GM23338 (cell line): Measurements from ENCODE around the gene NMS. TPM values are rescaled to one million over a fixed set of nuclear protein-coding genes. Genes with fewer than 3 reads are reported as not detected.

Experiments
- ATAC-seq: fragments of 200-7000 bp; cut with Tn5 transposase; 3 replicates; pipeline ENCODE4 v1.9.1; 2020
- DNase-seq: peaks from one replicate; pipeline ENCODE4 v3.0.0-alpha.2; 2015; ENCODE audit warnings: low spot score
- H2AFZ ChIP-seq: fragments of 200-600 bp; sonication (generic); 2 replicates; pipeline ENCODE4 v1.8.0; 2016; ENCODE audit warnings: antibody characterized with exemption, mild to moderate bottlenecking, moderate library complexity
- H3F3A ChIP-seq: fragments of 200-600 bp; sonication (generic); replicated peaks from 2 replicates; pipeline ENCODE4 v1.8.0; 2017; ENCODE audit warnings: antibody characterized with exemption, mixed run types, low read depth
- H3K27ac ChIP-seq: fragments of 200-600 bp; sonication (generic); 2 replicates; pipeline ENCODE4 v1.6.1; 2016; ENCODE audit warnings: low read depth
- H3K27me3 ChIP-seq: fragments of 200-600 bp; sonication (generic); 2 replicates; pipeline ENCODE4 v1.8.0; 2016; ENCODE audit warnings: mild to moderate bottlenecking, mixed run types, moderate library complexity; ENCODE audit not compliant: insufficient read depth
- H3K36me3 ChIP-seq: fragments of 200-600 bp; sonication (generic); 2 replicates; pipeline ENCODE4 v1.8.0; 2016; ENCODE audit warnings: mild to moderate bottlenecking; ENCODE audit not compliant: insufficient read depth
- H3K4me1 ChIP-seq: fragments of 200-600 bp; sonication (generic); 2 replicates; pipeline ENCODE4 v1.8.0; 2016; ENCODE audit warnings: mild to moderate bottlenecking, moderate library complexity; ENCODE audit not compliant: insufficient read depth
- H3K4me2 ChIP-seq: fragments of 200-600 bp; sonication (generic); 2 replicates; pipeline ENCODE4 v1.7.1; 2017; ENCODE audit warnings: mixed run types
- H3K4me3 ChIP-seq: fragments of 200-600 bp; sonication (generic); 2 replicates; pipeline ENCODE4 v1.6.1; 2016; ENCODE audit warnings: mixed run types
- H3K79me2 ChIP-seq: fragments of 200-600 bp; sonication (generic); replicated peaks from 2 replicates; pipeline ENCODE4 v1.8.0; 2017; ENCODE audit warnings: mild to moderate bottlenecking; ENCODE audit not compliant: insufficient read depth
- H3K9me2 ChIP-seq: fragments of 200-600 bp; sonication (generic); 2 replicates; pipeline ENCODE4 v1.8.0; 2017; ENCODE audit not compliant: insufficient read depth
- H4K20me1 ChIP-seq: fragments of 200-600 bp; sonication (generic); replicated peaks from 2 replicates; pipeline ENCODE4 v1.8.0; 2017; ENCODE audit warnings: mild to moderate bottlenecking; ENCODE audit not compliant: insufficient read depth
- H3K27ac Mint-ChIP-seq: 2 replicates; pipeline ENCODE4 v1.8.0; 2020; ENCODE audit warnings: inconsistent platforms, mild to moderate bottlenecking, moderate library complexity, mixed read lengths
- H3K27me3 Mint-ChIP-seq: 3 replicates; pipeline ENCODE4 v1.8.0; 2022; ENCODE audit warnings: low read depth, mild to moderate bottlenecking, moderate library complexity, mixed read lengths, inconsistent platforms; ENCODE audit not compliant: insufficient read depth, poor library complexity
- H3K36me3 Mint-ChIP-seq: 3 replicates; pipeline ENCODE4 v1.8.0; 2021; ENCODE audit warnings: low read depth, mild to moderate bottlenecking, inconsistent platforms, moderate library complexity, mixed read lengths
- H3K4me1 Mint-ChIP-seq: 3 replicates; pipeline ENCODE4 v1.8.0; 2020; ENCODE audit warnings: mild to moderate bottlenecking, inconsistent platforms, mixed read lengths
- H3K4me3 Mint-ChIP-seq: 3 replicates; pipeline ENCODE4 v1.8.0; 2021; ENCODE audit warnings: moderate library complexity, mild to moderate bottlenecking, inconsistent platforms, mixed read lengths
- H3K9me3 Mint-ChIP-seq: 3 replicates; pipeline ENCODE4 v1.8.0; 2020; ENCODE audit warnings: moderate library complexity, mild to moderate bottlenecking, inconsistent platforms, mixed read lengths
- CREB1 ChIP-seq: fragments of 250-450 bp; sonication (Bioruptor Pico); IDR thresholded peaks from 2 replicates; pipeline ENCODE4 v1.5.0; 2020; ENCODE audit warnings: low read depth, mild to moderate bottlenecking, moderate library complexity
- CTCF ChIP-seq, 2 experiments: fragments of 200-600 bp in 1 of 2; sonication (generic) in 1 of 2; conservative IDR thresholded peaks; 2 replicates each; pipeline versions ENCODE4 v1.5.1 to v1.6.1; 2016 to 2017; ENCODE audit warnings: antibody characterized with exemption in 2 of 2, low read depth in 2 of 2, mild to moderate bottlenecking in 2 of 2, moderate library complexity in 1 of 2
- ETS1 ChIP-seq: IDR thresholded peaks from 2 replicates; pipeline ENCODE4 v1.6.1; 2016; ENCODE audit warnings: antibody characterized with exemption
- EZH2 ChIP-seq: fragments of 200-600 bp; sonication (generic); IDR thresholded peaks from one replicate; pipeline ENCODE4 v1.8.0; 2017; ENCODE audit warnings: antibody characterized with exemption, mild to moderate bottlenecking, low read depth; ENCODE audit not compliant: unreplicated experiment
- EZH2phosphoT487 ChIP-seq: fragments of 200-600 bp; sonication (generic); IDR thresholded peaks from one replicate; pipeline ENCODE4 v1.8.1; 2018; ENCODE audit warnings: antibody characterized with exemption; ENCODE audit not compliant: unreplicated experiment
- JUNB ChIP-seq: IDR thresholded peaks from one replicate; pipeline ENCODE4 v1.6.1; 2016; ENCODE audit warnings: antibody characterized with exemption; ENCODE audit not compliant: unreplicated experiment
- NANOG ChIP-seq: IDR thresholded peaks from 2 replicates; pipeline ENCODE4 v1.6.1; 2016; ENCODE audit warnings: antibody characterized with exemption, borderline replicate concordance
- POLR2AphosphoS5 ChIP-seq: IDR thresholded peaks from 2 replicates; pipeline ENCODE4 v1.6.1; 2016; ENCODE audit warnings: antibody characterized with exemption, low read depth
- REST ChIP-seq: IDR thresholded peaks from one replicate; pipeline ENCODE4 v1.6.1; 2018; ENCODE audit warnings: antibody characterized with exemption; ENCODE audit not compliant: unreplicated experiment
- STAT1 ChIP-seq: IDR thresholded peaks from one replicate; pipeline ENCODE4 v1.6.1; 2016; ENCODE audit warnings: antibody characterized with exemption; ENCODE audit not compliant: unreplicated experiment
- ZNF114 ChIP-seq: fragments of 250-450 bp; sonication (Bioruptor Pico); IDR thresholded peaks from 2 replicates; pipeline ENCODE4 v1.5.0; 2020; ENCODE audit warnings: mild to moderate bottlenecking, moderate library complexity
- polyA plus RNA-seq: library from polyadenylated mRNA; unstranded; fragments of >200 nt; fragmentation: Nextera tagmentation; extraction: Ambion mirVana; gene quantifications from 2 replicates; pipeline ENCODE4 v1.2.1, GENCODE V29; 2016
- total RNA-seq: library from RNA; depleted of rRNA; stranded (reverse); fragments of >200 nt; shearing (Covaris generic); gene quantifications from 2 replicates; pipeline ENCODE4 v1.2.3, GENCODE V29; 2014

The NMS gene
- total and polyA plus RNA-seq, 2 experiments from 2014 or later, result not detected

GRCh38 chr2:100502782-100503181 is 32.5 kb downstream of the NMS start:
- ATAC-seq (no peak), DNase-seq (no peak)
- peaks cover 11% of the 10 kb centered on the region for H3K9me2 ChIP-seq
- Mint-ChIP-seq H3K9me3 (peaks cover 47% of the 10 kb centered on the region), H3K36me3 (peaks cover 23% of the 10 kb centered on the region), H3K27me3 (no peaks in the 10 kb centered on the region), H3K4me3 (no peak overlapping the region), H3K4me1 (peaks cover 5% of the 10 kb centered on the region), H3K27ac (no peak overlapping the region)
- H3K27me3 ChIP-seq, result no peaks in the 10 kb centered on the region
- peaks cover 3% of the 10 kb centered on the region; the same call in 1 of the 2 replicates for H3K4me1 ChIP-seq
- no peaks in the 10 kb centered on the region for H4K20me1 ChIP-seq
- H3K79me2 ChIP-seq, result no peaks in the 10 kb centered on the region
- no peak for TF ChIP-seq EZH2
- TF ChIP-seq ETS1, result no peak
- no peak for TF ChIP-seq NANOG
- no peak for TF ChIP-seq REST
- TF ChIP-seq STAT1, result no peak
- TF ChIP-seq JUNB, result no peak
- no peak for TF ChIP-seq ZNF114 (CRISPR knock-in tag)
- TF ChIP-seq CTCF (conservative IDR thresholded peaks at IDR 0.05; ENCODE audit: low read depth in 2 of 2), result no peak
- no peak for TF ChIP-seq POLR2AphosphoS5
- H2AFZ ChIP-seq, result no peak overlapping the region
- no peaks in the 10 kb centered on the region for H3F3A ChIP-seq
- no peak overlapping the region for H3K4me3 ChIP-seq
- H3K27ac ChIP-seq, result no peak overlapping the region
- 0 out of 2 replicates have a peak, but pooled peaks cover 6% of the 10 kb centered on the region for H3K36me3 ChIP-seq
- no peak overlapping the region for H3K4me2 ChIP-seq

GRCh38 chr2:100504542-100504941 is 34.3 kb downstream of the NMS start:
- peaks cover 19% of the 10 kb centered on the region; the same call in 2 of the 3 replicates for H3K36me3 Mint-ChIP-seq
- peaks cover 5% of the 10 kb centered on the region for H3K4me1 Mint-ChIP-seq
- Histone ChIP-seq H2AFZ (no peak overlapping the region), H3K27me3 (no peaks in the 10 kb centered on the region), H4K20me1 (no peaks in the 10 kb centered on the region), H3K4me1 (peaks cover 3% of the 10 kb centered on the region; the same call in 1 of the 2 replicates), H3K4me2 (no peak overlapping the region), H3K9me2 (peaks cover 11% of the 10 kb centered on the region), H3K79me2 (no peaks in the 10 kb centered on the region), H3K4me3 (no peak overlapping the region), H3K36me3 (0 out of 2 replicates have a peak, but pooled peaks cover 6% of the 10 kb centered on the region), H3F3A (no peaks in the 10 kb centered on the region), H3K27ac (no peak overlapping the region)
- ATAC-seq, result no peak
- peaks cover 43% of the 10 kb centered on the region for H3K9me3 Mint-ChIP-seq
- H3K27ac Mint-ChIP-seq, result no peak overlapping the region
- no peak for DNase-seq
- H3K4me3 Mint-ChIP-seq, result no peak overlapping the region
- H3K27me3 Mint-ChIP-seq, result no peaks in the 10 kb centered on the region
- TF ChIP-seq REST, result no peak
- TF ChIP-seq EZH2phosphoT487, result no peak
- no peak for TF ChIP-seq CREB1 (CRISPR knock-in tag)
- no peak for TF ChIP-seq EZH2
- no peak for TF ChIP-seq ETS1
- no peak for TF ChIP-seq POLR2AphosphoS5
- TF ChIP-seq STAT1, result no peak
- TF ChIP-seq ZNF114 (CRISPR knock-in tag), result no peak
- no peak for TF ChIP-seq NANOG
